SK-N-SH (cell line): Measurements from ENCODE around the gene SP7. TPM values are rescaled to one million over a fixed set of nuclear protein-coding genes. Genes with fewer than 3 reads are reported as not detected.

ENCODE experiments used
- CTCF ChIA-PET: fragments of 300-600, 350-600 bp; formaldehyde crosslinking; extraction: SDS; loops from one replicate; lab custom pipeline; 2021; lab: Yijun Ruan, JAX
- POLR2A ChIA-PET: fragments of 350-600 bp; sonication (Branson Sonifier 250); formaldehyde crosslinking; extraction: SDS; loops from one replicate; lab custom pipeline; 2020; ENCODE audit warnings: antibody characterized with exemption, inconsistent platforms; lab: Yijun Ruan, JAX
- DNase-seq: peaks from one replicate; pipeline ENCODE4 v3.0.0; 2012
- H2AFZ ChIP-seq: fragments of 200-600 bp; sonication (generic); 2 replicates; pipeline ENCODE4 v1.8.1; 2016; ENCODE audit warnings: antibody characterized with exemption, mild to moderate bottlenecking, low read depth
- H3F3A ChIP-seq: fragments of 200-600 bp; sonication (generic); replicated peaks from 2 replicates; pipeline ENCODE3; 2016; ENCODE audit warnings: antibody characterized with exemption, mild to moderate bottlenecking; ENCODE audit not compliant: insufficient read depth
- H3K27ac ChIP-seq, 2 experiments: fragments of 200-500 bp in 1 of 2; fragments of 200-600 bp in 1 of 2; sonication (Bioruptor generic) in 1 of 2; sonication (generic), shearing (Covaris generic) in 1 of 2; 2 replicates each; pipeline versions ENCODE4 v1.5.1 to v1.6.1; 2014 to 2016; ENCODE audit warnings: low read depth in 2 of 2, inconsistent platforms in 1 of 2, low read length in 1 of 2, mild to moderate bottlenecking in 1 of 2, mixed read lengths in 1 of 2
- H3K27me3 ChIP-seq: fragments of 200-600 bp; sonication (generic), shearing (Covaris generic); 2 replicates; pipeline ENCODE4 v1.6.1; 2016; ENCODE audit warnings: mixed run types; ENCODE audit not compliant: insufficient read depth
- H3K36me3 ChIP-seq, 2 experiments: fragments of 200-500 bp in 1 of 2; fragments of 200-600 bp in 1 of 2; sonication (Bioruptor generic) in 1 of 2; sonication (generic) in 1 of 2; replicated peaks in 1 of 2; 2 replicates each; pipeline versions ENCODE3 to v1.5.1; 2014 to 2016; ENCODE audit warnings: low read length in 1 of 2, mild to moderate bottlenecking in 1 of 2; ENCODE audit not compliant: insufficient read depth in 2 of 2, control insufficient read depth in 1 of 2
- H3K4me1 ChIP-seq, 2 experiments: fragments of 200-500 bp in 1 of 2; fragments of 200-600 bp in 1 of 2; sonication (Bioruptor generic) in 1 of 2; sonication (generic), shearing (Covaris generic) in 1 of 2; 2 replicates each; pipeline versions ENCODE4 v1.5.1 to v1.6.1; 2014 to 2016; ENCODE audit warnings: low read depth in 1 of 2, low read length in 1 of 2, mixed run types in 1 of 2; ENCODE audit not compliant: insufficient read depth in 2 of 2, control insufficient read depth in 1 of 2
- H3K4me2 ChIP-seq: fragments of 200-600 bp; sonication (generic), shearing (Covaris generic); 2 replicates; pipeline ENCODE4 v1.6.1; 2017; ENCODE audit warnings: mixed run types
- H3K4me3 ChIP-seq, 2 experiments: fragments of 200-500 bp in 1 of 2; fragments of 200-600 bp in 1 of 2; sonication (Bioruptor generic) in 1 of 2; sonication (generic), shearing (Covaris generic) in 1 of 2; 2 replicates each; pipeline versions ENCODE4 v1.5.1 to v1.8.1; 2014 to 2016; ENCODE audit warnings: low read depth in 2 of 2, inconsistent platforms in 1 of 2, low read length in 1 of 2, mild to moderate bottlenecking in 1 of 2, mixed read lengths in 1 of 2, moderate library complexity in 1 of 2
- H3K79me2 ChIP-seq: fragments of 200-600 bp; sonication (generic); 2 replicates; pipeline ENCODE4 v1.8.1; 2017; ENCODE audit warnings: mild to moderate bottlenecking; ENCODE audit not compliant: insufficient read depth
- H3K9ac ChIP-seq: fragments of 200-600 bp; sonication (generic); 2 replicates; pipeline ENCODE4 v1.6.1; 2017; ENCODE audit warnings: mixed run types
- H3K9me2 ChIP-seq: fragments of 200-600 bp; sonication (generic); 2 replicates; pipeline ENCODE4 v1.6.1; 2017; ENCODE audit warnings: mixed run types
- H3K9me3 ChIP-seq: fragments of 200-600 bp; sonication (generic); 2 replicates; pipeline ENCODE4 v1.6.1; 2017; ENCODE audit warnings: mixed run types, mild to moderate bottlenecking, moderate library complexity
- H4K20me1 ChIP-seq: fragments of 200-600 bp; sonication (generic); 2 replicates; pipeline ENCODE4 v1.6.1; 2017; ENCODE audit warnings: mild to moderate bottlenecking, mixed run types; ENCODE audit not compliant: insufficient read depth
- CHD2 ChIP-seq: fragments of 150-350 bp; IDR thresholded peaks from 2 replicates; pipeline ENCODE4 v1.6.1; 2018; ENCODE audit warnings: low read length; ENCODE audit not compliant: partially characterized antibody
- ELF1 ChIP-seq: IDR thresholded peaks from 2 replicates; pipeline ENCODE4 v1.4.0; 2012
- EP300 ChIP-seq, 2 experiments: IDR thresholded peaks; 2 replicates each; pipeline versions ENCODE4 v1.4.0 to v1.6.1; 2012; ENCODE audit warnings: borderline replicate concordance in 1 of 2, low read depth in 1 of 2, low read length in 1 of 2
- FOSL2 ChIP-seq: IDR thresholded peaks from 2 replicates; pipeline ENCODE4 v1.4.0; 2012; ENCODE audit warnings: low read depth, mild to moderate bottlenecking, moderate library complexity, borderline replicate concordance
- GABPA ChIP-seq: IDR thresholded peaks from 2 replicates; pipeline ENCODE4 v1.4.0; 2012; ENCODE audit warnings: low read depth, mild to moderate bottlenecking
- GATA2 ChIP-seq: sonication (generic); formaldehyde crosslinking; IDR thresholded peaks from 2 replicates; pipeline ENCODE4 v1.5.0; 2020; ENCODE audit warnings: mild to moderate bottlenecking, missing genetic modification reagents
- MXI1 ChIP-seq: IDR thresholded peaks from 2 replicates; pipeline ENCODE4 v1.6.1; 2012; ENCODE audit warnings: mild to moderate bottlenecking, low read depth, low read length, improper control_type of control experiment
- RAD21 ChIP-seq: IDR thresholded peaks from 2 replicates; pipeline ENCODE4 v1.6.1; 2012; ENCODE audit warnings: mild to moderate bottlenecking, low read length
- RFX5 ChIP-seq: IDR thresholded peaks from 2 replicates; pipeline ENCODE4 v1.6.1; 2012; ENCODE audit warnings: mild to moderate bottlenecking, improper control_type of control experiment, low read length
- SMC3 ChIP-seq: IDR thresholded peaks from 2 replicates; pipeline ENCODE4 v1.6.1; 2012; ENCODE audit warnings: low read depth, low read length, improper control_type of control experiment
- TAF1 ChIP-seq: IDR thresholded peaks from 2 replicates; pipeline ENCODE4 v1.6.1; 2012; ENCODE audit warnings: low read depth, mild to moderate bottlenecking, low read length, moderate library complexity, borderline replicate concordance
- USF1 ChIP-seq: IDR thresholded peaks from 2 replicates; pipeline ENCODE4 v1.4.0; 2012; ENCODE audit warnings: low read depth, borderline replicate concordance
- ZBTB33 ChIP-seq: IDR thresholded peaks from 2 replicates; pipeline ENCODE4 v1.4.0; 2012; ENCODE audit warnings: low read depth, borderline replicate concordance
- WGBS: methylation state at CpG from one replicate; pipeline ENCODE4 v1.1.6; 2017; ENCODE audit warnings: low lambda C conversion rate; 5-methylcytosine and 5-hydroxymethylcytosine counted together
- polyA plus RNA-seq, 3 experiments: library from polyadenylated mRNA; depleted of rRNA; stranded (reverse); fragments of >200 nt; gene quantifications; 2 replicates each; pipeline ENCODE4 v1.2.3, GENCODE V29; 2012
- TF ChIP-seq, protein P1 (sequence below): IDR thresholded peaks from 2 replicates; pipeline ENCODE4 v1.6.1; 2012; ENCODE audit warnings: mild to moderate bottlenecking, low read depth, low read length, moderate library complexity

SP7 gene
- polyA plus RNA-seq, 1 of the 3 experiments (the other 2 are of a cell fraction) = not detected

- 87% methylated on average over 2 of the region's 3 CpGs for WGBS
- no peak overlapping the region for H3K4me3 ChIP-seq
- no peaks in the 10 kb centered on the region for H3K9me2 ChIP-seq
- H3K27ac ChIP-seq = no peak overlapping the region
- no peaks in the 10 kb centered on the region for H3K4me1 ChIP-seq
- CTCF ChIA-PET = interaction anchor here (1.5 to 1.7 kb wide), 2 partner anchors 38 to 215 kb away, joined by 3 to 4 read pairs; no protein-coding TSS in a partner anchor
- H3K79me2 ChIP-seq = no peaks in the 10 kb centered on the region; the same call in 1 of the 2 replicates
- H3K36me3 ChIP-seq = peaks cover 20 to 27% of the 10 kb centered on the region in 2 experiments
- H3K9ac ChIP-seq = no peak overlapping the region
- TF ChIP-seq, protein P1, sequence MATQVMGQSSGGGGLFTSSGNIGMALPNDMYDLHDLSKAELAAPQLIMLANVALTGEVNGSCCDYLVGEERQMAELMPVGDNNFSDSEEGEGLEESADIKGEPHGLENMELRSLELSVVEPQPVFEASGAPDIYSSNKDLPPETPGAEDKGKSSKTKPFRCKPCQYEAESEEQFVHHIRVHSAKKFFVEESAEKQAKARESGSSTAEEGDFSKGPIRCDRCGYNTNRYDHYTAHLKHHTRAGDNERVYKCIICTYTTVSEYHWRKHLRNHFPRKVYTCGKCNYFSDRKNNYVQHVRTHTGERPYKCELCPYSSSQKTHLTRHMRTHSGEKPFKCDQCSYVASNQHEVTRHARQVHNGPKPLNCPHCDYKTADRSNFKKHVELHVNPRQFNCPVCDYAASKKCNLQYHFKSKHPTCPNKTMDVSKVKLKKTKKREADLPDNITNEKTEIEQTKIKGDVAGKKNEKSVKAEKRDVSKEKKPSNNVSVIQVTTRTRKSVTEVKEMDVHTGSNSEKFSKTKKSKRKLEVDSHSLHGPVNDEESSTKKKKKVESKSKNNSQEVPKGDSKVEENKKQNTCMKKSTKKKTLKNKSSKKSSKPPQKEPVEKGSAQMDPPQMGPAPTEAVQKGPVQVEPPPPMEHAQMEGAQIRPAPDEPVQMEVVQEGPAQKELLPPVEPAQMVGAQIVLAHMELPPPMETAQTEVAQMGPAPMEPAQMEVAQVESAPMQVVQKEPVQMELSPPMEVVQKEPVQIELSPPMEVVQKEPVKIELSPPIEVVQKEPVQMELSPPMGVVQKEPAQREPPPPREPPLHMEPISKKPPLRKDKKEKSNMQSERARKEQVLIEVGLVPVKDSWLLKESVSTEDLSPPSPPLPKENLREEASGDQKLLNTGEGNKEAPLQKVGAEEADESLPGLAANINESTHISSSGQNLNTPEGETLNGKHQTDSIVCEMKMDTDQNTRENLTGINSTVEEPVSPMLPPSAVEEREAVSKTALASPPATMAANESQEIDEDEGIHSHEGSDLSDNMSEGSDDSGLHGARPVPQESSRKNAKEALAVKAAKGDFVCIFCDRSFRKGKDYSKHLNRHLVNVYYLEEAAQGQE = no peak
- TF ChIP-seq SMC3 = no peak
- TF ChIP-seq GATA2 (CRISPR knock-in tag) = no peak
- TF ChIP-seq ELF1 = no peak
- TF ChIP-seq MXI1 = no peak
- no peak for TF ChIP-seq RAD21
- no peak for TF ChIP-seq USF1
- no peak for TF ChIP-seq ZBTB33
- no peak for TF ChIP-seq CHD2
- TF ChIP-seq TAF1 = no peak
- TF ChIP-seq RFX5 = no peak
- no peak for TF ChIP-seq GABPA
- no peak for TF ChIP-seq FOSL2
- no peak for TF ChIP-seq EP300 (IDR thresholded peaks at IDR 0.05; ENCODE audit: borderline replicate concordance in 1 of 2, low read depth in 1 of 2, low read length in 1 of 2)
- H4K20me1 ChIP-seq = no peaks in the 10 kb centered on the region
- H3F3A ChIP-seq = no peaks in the 10 kb centered on the region
- H3K4me2 ChIP-seq = no peak overlapping the region
- H2AFZ ChIP-seq = no peak overlapping the region
- no peak for DNase-seq
- H3K9me3 ChIP-seq = no peaks in the 10 kb centered on the region
- POLR2A ChIA-PET = no interaction called here
- H3K27me3 ChIP-seq = no peaks in the 10 kb centered on the region
Measured at GRCh38 chr12:53313996-53314395, 22.2 kb downstream of the SP7 start.
